UCSD-AML1 (cell line): Measurements from ENCODE around the gene ATP13A4.

Source experiments
- DNase-seq: peaks from one replicate; lab custom pipeline; 2025; ENCODE audit not compliant: unreplicated experiment; lab: John Stamatoyannopoulos, UW

Gene ATP13A4

DNA sequence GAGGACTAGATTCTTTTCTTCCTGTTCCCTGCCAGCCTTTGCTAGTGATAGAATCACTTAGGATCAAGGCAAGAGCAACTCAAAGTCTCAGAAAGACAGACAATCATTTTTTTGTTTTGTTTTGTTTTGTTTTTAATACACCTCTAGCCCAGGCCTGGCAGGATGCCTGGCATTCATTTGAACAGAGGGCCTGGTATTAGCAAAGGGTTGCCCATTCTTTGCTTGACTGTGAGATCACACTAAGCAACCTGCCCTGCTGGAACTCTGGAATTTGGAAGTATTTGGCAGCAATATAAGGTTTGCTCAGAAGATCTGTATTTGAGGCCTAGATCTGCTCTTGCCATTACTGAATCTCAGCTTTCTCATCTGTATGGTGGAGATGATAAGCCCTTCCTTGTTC, 154.4 kb downstream of the ATP13A4 start:
- no peak for DNase-seq

DNA sequence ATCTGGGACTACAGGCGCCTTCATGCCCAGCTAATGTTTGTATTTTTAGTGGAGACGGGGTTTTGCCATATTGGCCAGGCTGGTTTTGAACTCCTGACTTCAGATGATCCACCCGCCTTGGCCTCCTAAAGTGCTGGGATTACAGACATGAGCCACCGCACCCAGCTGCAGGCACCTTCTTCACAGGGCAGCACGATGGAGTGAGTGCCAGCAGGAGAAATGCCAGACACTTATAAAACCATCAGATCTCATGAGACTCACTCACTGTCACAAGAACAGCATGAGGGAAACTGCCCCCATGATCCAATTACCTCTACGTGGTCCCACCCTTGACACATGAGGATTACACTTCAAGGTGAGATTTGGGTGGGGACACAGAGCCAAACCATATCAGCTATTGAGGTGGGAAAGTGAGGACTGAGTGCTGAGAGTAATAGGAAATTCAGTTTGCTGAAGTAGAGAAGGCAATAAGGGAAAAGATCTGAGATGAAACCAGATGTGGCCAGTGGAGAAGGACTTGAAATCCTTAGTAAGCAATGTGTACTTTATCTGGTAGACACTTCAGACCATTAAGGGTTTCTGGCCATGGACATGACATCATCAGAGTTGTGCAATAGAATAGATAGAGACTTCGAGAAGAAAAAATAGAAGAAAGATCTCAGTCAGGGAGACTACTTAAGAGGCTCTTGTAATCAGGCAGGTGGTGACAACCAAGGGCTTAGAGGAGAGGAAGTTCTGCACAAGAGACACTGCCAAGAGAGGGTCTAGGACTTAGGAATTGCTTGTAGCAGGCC, 158.0 kb downstream of the ATP13A4 start:
- no peak for DNase-seq

DNA sequence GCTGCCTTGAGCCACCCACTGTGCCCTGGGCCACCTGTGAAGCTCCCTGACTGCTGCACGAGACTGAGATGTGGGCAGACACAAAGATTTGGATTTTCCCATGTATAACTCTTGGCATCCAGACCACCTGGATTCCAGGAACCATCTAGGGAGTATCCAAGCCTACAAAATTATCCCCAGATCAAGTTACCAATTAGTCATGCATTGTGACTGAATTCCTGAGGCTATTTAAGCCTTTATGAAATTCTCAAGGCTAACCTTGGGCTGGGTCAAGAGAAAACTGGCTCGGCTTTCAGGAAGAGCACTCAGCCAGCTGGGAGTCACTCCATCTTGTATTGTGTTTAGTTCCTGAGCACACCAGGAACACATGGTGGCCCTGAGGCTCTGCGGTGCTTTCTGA, 162.8 kb downstream of the ATP13A4 start:
- no peak for DNase-seq

DNA sequence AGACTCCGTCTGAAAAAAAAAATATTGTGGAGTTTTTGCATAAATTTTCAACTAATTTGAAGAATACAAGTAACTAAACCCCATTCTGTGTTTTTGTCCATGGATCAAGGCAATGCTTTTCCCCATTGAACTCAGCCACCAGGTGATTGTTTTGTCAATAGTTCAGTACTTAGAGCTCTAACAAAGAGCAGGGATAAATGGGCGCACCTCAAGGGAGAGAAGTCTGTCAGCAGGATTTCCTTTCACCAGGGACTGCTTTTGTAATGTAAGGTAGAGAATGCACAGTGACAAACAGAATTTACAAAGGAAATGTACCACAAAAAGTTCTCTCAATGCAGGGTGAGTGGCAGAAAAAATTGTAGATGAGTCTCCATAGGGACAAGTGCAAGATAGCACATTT, 165.4 kb downstream of the ATP13A4 start:
- no peak for DNase-seq

DNA sequence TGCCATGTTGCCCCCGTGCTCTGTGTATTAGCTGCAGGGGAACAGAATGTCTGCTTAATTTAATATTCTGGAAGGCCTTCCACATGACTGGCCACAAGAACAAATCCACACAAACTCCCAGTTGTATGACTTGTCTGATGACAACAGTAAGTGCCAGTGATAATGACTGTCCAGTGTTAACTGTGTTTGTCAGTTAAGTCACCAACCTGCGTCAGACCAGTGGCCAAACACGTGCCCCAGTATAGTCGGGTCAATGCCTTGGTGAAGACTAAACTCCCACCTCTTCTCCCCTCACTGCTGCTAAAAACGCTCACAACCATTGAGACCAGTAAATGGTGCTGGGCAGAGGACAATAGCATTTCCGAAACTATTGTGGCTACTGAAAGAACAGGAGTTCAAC, 166.3 kb downstream of the ATP13A4 start:
- DNase-seq = no peak

DNA sequence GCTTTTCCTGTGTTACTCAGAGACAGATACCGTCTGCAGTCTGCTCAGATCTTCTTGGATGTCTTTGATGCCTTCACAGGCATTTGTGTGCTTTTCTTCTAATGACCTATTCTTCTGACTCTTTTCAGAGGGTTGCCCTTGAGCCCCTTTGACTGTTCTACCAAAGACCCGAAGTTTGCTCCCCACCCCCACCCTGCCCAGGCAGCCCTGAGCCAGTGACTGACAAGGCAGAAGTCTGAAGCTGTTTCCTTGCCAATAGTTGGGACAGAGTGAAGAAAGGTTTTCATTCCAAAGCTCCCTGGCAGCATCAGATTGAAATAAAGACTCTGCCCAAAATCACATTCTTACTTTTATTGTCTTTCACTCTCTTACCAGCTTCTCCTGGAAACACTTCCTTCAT, 167.1 kb downstream of the ATP13A4 start:
- no peak for DNase-seq

DNA sequence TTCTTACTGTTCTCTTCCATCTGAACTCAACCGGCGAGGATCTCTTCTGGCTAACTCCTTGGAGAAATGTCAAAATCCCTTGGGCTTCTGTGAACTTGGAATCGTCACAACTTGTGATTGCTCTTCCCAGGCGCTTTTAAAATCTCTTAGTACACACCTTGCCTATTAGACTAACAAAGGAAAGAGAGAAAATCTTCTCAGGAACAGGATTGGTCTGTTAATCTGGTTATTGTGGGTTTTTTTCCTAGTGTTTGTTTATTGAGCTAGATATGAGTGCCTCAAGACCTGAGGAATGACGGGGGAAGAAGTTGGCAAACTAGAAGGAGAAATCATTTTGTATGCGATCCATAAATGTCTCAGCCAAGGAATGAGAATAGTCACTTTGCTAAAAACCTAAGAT, 176.0 kb downstream of the ATP13A4 start, which contains the start of gene ATP13A5:
Gene ATP13A5 (minus strand): TSS at position 48 of the 400 bp plus-strand sequence. CDS start 28 bp downstream, at position 20.
- DNase-seq = no peak

DNA sequence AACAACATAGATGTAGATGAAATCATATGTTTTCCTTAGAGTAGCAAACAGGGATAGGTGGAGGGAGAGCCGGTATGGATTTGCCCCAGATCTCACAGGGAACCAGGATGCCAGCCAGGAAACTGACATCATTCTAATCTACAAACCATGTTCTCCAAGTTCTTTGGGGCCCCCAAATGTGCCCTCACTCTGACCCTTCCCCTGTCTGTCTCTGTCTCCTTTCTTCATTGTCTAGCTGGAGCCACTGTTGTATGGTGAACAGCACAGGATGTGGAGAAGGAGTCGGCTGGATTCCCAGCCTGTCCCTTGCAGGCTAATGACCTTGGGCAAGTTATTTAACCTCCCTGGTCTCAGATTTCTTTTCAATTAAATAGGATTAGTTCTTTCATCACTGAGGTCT, 177.1 kb downstream of the ATP13A4 start:
- no peak for DNase-seq

DNA sequence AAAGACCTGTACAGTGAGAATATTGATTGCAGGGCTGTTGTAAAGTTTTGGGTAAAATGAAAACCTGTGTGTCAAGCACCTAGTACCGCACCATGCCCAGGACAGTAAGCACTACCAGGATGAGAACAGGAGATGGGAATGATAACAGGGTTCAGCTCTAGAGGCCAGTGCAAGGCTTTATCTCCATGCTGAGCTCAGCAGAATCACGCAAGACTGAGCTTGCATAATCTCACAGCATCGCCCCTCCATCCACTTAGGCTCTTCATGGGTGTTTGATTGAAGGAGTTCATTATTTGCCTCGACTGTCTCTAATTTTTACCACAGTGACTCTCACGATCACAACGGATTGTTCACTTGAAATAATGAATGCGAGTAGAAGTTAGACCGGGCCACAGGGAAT, 179.1 kb downstream of the ATP13A4 start:
- DNase-seq = no peak

DNA sequence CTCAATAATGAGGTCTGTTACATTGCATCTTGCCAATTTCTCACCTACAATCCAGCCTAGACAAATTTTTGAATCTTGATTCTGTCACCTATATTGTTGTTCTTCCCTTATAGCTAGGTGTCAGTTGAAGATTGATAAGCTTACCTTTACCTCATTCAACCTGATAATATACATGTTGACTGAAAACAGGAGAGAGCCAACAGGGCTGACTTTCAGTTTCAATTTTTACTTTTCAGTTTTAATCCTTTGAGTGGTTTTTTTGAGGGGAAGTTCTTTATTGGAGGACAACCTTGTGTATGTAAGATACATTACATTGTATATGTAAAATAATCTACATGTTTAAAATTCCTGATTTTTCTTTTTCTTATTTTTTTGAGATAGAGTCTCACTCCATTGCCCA, 181.9 kb downstream of the ATP13A4 start:
- DNase-seq = no peak

DNA sequence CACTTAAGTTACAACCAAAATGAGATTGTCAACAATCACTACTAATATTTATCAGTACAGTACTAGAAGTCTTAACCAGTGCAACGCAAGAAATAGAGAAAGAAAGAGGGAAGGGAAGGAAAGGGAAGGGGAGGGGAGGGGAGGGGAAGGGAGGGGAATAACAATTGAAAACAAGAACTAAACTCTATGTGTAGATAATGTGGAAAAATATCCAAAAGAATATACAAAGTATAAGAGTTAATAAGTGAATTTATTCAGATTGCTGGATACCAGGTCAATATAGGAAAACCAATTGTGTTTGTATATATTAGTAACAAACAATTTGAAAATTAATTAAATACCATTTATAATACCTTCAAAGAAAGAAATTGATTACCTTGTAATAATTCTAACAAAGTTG, 186.8 kb downstream of the ATP13A4 start:
- DNase-seq = no peak

DNA sequence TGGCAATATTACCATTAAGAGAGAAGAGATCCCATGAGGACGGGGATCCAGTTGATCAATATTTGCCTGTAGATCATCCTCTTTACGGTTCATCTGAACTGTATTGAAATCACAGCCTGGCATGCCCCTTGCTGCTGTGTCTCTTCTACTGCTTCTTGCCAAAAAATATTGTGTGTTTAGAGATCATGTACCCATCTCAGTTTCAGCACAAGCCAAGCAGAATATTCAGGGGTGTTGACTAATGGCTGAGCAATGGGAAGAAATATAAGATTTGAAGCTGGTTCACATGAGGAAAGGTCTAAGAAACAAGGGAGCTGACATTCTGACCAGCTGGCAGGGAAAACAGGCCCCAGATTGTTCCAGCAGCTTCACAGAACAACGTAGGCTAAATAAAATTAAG, 197.4 kb downstream of the ATP13A4 start:
- no peak for DNase-seq

DNA sequence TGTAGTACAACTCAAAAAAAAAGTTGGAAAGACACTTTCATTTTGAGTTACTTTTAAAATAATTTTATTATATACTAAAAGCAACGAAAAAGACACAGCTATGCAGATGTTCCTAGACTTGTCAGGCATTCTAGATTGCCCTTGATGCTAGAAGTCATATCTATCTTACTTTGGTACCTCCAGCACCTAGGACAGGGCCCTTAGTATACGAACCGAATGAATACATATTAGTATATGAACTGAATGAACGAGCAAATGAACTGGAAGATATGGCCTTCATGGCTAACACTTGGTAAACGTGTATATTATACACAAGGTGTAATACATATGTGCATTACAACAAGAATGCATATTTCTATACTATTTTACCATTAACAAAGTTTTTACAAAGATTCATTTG, 200.3 kb downstream of the ATP13A4 start:
- DNase-seq = no peak
